ENCODE measurements around the gene TNFSF13B.

GRCh38 chr13:108276060-108276459, 6.5 kb downstream of the TNFSF13B start:
- TF ChIP-seq CTCF (conservative IDR thresholded peaks at IDR 0.05 in 1 of 2, IDR thresholded peaks at IDR 0.05 in 1 of 2; ENCODE audit: low read depth in 1 of 2, low read length in 2 of 2) (no peak), EZH2 (IDR thresholded peaks at IDR 0.05; ENCODE audit: low read length, missing control alignments) (no peak)
